HEK293 (cell line): ENCODE measurements around the gene DOCK3.
"Not testable (repeated sequence)": the region's sequence is repeated elsewhere in the genome, so short reads cannot be mapped to it uniquely, and the experiment has no call there.

Experiments used
- CTCF ChIP-seq: fragments of 450-650 bp; formaldehyde crosslinking; IDR thresholded peaks from 2 replicates; pipeline ENCODE4 v1.5.1; 2016; ENCODE audit warnings: missing biosample characterization, missing genetic modification characterization
- REST ChIP-seq: fragments of 450-650 bp; formaldehyde crosslinking; IDR thresholded peaks from 2 replicates; pipeline ENCODE4 v1.5.1; 2016; ENCODE audit warnings: missing biosample characterization, missing genetic modification characterization
- ZNF513 ChIP-seq: fragments of 450-650 bp; IDR thresholded peaks from 2 replicates; pipeline ENCODE4 v1.5.1; 2018; ENCODE audit warnings: missing biosample characterization, missing genetic modification characterization
- ZNF521 ChIP-seq: fragments of 450-650 bp; formaldehyde crosslinking; IDR thresholded peaks from 2 replicates; pipeline ENCODE4 v1.5.1; 2017; ENCODE audit warnings: missing biosample characterization, mild to moderate bottlenecking, missing genetic modification characterization

GRCh38 chr3:50790894-50791293 is 116.2 kb downstream of the DOCK3 start:
- TF ChIP-seq ZNF513 (tag by site-specific recombination); CTCF; REST (tag by site-specific recombination); ZNF521 (tag by site-specific recombination): not testable (repeated sequence)
